Hepatocyte (in vitro differentiated cells): ENCODE measurements around the gene ADIRF.

Source experiments
- CTCF ChIP-seq: fragments of 200-600 bp; sonication (generic); IDR thresholded peaks from 2 replicates; pipeline ENCODE4 v1.5.1; 2016; ENCODE audit warnings: antibody characterized with exemption, mild to moderate bottlenecking; ENCODE audit not compliant: poor library complexity
- EZH2 ChIP-seq: fragments of 200-600 bp; sonication (generic); IDR thresholded peaks from 2 replicates; pipeline ENCODE4 v1.6.1; 2016; ENCODE audit warnings: antibody characterized with exemption, mild to moderate bottlenecking, borderline replicate concordance

DNA sequence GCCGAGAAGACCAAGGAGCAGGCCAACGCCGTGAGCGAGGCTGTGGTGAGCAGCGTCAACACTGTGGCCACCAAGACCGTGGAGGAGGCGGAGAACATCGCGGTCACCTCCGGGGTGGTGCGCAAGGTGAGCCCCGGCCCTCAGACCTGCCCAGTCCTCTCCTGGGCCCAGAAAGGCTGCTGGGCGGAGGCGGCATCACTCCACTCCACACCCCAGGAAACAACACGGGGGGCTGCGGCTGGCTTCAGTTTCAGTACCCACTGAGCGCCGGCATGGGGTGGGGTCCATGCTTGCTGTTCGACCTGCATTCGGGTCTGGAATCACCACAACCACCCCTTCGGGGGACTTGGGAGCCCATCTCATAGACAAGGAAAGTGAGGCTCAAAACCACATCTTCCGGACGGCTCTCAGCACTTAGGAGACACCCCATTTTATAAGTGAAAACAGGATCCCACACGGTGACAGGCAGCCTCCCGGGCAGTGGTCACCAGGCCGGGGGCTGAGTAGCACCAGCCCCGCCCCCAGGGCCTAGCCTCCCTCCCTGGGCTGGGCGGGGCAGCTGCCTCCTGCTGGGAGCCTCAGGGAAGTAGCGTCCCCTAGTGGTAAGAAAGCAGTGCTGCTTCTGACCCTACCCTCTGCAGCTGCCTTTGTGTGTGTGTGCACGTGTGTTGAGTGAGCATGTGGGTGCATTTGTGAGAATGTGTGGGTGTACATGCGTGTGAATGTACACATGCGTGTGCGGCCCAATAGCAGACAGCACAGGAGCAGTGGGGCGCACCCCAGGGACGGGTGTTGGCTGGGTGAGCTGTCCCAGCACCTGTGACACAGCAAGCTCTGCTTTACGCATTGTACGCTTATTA lies 8.0 kb upstream of the ADIRF start:
- peak; percentile 71 for TF ChIP-seq CTCF
- no peak for TF ChIP-seq EZH2
